DMS 273 (cell line): ENCODE measurements around the gene CALB2.

Experiments used
- DNase-seq: peaks from one replicate; lab custom pipeline; 2025; ENCODE audit not compliant: unreplicated experiment; lab: John Stamatoyannopoulos, UW

CALB2 gene

GRCh38 chr16:71384073-71384724 lies 25.7 kb downstream of the CALB2 start:
- no peak for DNase-seq

GRCh38 chr16:71387045-71387871 lies 28.7 kb downstream of the CALB2 start:
- no peak for DNase-seq

DNA sequence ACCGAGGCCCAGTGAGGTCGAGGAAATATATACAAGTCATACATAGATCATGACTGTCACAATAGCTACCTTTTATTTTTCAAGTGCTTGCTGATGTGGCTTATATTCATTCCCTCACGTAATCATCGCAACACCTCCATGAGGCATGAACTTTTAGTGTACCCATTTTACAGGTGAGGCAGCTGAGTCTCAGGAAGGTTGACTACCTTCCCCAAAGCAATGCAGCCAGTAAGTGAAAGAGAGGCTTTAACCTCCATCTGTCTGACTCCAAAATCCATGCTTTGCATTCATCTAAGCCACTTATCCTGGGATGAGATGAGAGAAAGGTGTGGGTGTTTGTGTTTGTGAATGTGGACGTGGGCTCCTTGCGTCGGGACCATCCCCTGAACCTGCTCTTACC lies 30.8 kb downstream of the CALB2 start:
- no peak for DNase-seq

- DNase-seq, result no peak
These were observed 38.1 kb downstream of the CALB2 start for GRCh38 chr16:71396594-71396993.

- no peak for DNase-seq
These were observed 41.5 kb downstream of the CALB2 start for GRCh38 chr16:71399801-71400563.

GRCh38 chr16:71402007-71402406 lies 43.5 kb downstream of the CALB2 start:
- no peak for DNase-seq

GRCh38 chr16:71402674-71403073 lies 44.2 kb downstream of the CALB2 start:
- DNase-seq, result no peak

GRCh38 chr16:71404364-71404763 lies 45.8 kb downstream of the CALB2 start:
- no peak for DNase-seq

GRCh38 chr16:71406316-71406715 lies 47.8 kb downstream of the CALB2 start:
- no peak for DNase-seq

DNA sequence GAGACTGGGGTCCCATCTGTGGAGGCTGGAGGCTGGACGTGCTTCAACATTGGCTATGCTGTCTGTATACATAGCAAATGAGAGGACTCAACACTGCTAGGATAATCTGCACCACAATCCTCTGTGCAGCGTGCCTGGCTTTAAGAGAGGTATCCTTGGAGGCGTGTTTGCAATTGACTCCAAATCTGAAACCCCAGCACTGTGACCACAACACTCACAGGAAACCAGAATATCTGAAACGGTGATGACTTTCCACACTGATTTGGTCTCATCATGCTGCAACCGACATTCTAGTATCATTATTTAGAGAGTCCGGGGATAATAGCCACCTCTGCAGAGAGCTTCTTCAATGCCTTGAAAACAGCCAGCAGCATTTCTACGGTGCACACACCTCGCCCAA lies 48.2 kb downstream of the CALB2 start:
- DNase-seq, result no peak

DNA sequence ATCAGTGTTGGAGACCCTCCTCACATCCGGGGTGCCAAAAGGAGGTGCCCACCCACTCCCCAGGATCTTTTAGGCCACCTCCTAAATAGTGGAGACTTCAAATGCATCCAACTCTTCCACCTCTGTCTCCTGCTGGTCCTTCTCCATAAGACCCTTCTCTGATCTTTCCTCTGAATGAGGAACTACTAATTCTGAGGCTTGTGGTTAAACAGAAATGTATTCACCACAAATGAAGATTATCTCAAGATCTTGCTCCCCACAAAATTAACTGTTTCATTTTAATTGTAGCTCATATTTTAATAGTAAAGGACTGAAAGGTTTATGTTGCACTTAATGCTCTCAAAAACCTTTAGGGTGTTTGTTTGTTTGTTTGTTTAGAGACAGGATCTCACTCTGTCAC lies 49.2 kb downstream of the CALB2 start:
- DNase-seq, result no peak

- no peak for DNase-seq
These were observed 50.0 kb downstream of the CALB2 start for GRCh38 chr16:71408536-71408935.

DNA sequence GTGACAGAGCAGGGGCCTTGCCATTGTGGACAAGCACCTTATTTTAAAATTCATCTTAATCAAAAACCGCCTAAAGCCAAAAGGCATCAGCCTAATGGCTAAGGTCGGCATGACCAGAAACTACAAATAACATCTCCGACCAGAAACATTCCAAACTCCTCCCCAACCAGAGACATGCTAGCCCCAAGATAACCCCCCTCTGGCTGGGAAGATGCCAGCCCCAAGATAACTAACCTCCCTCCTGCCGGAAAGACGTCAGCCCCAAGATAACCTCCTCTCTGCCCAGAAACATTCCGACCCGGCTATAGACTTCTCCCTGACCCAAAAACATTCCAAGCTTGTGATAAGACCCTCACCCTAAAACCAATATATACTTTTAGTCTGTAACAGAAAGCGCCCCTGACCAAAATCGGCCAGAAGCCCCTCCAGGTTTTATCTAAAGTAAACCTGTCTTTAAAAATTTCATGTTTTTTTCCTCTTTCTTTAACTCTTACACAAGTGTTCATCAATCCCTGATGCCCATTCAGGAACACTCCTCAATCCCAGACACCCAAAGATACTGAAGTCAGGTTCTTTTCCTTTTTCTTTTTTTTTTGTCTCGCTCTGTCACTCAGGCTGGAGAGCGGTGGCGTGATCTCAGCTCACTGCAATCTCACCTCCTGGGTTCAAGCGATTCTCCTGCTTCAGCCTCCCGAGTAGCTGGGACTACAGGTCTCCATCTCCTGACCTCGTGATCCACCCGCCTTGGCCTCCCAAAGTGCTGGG lies 50.7 kb downstream of the CALB2 start:
- no peak for DNase-seq

GRCh38 chr16:71410146-71410545 lies 51.6 kb downstream of the CALB2 start:
- DNase-seq, result no peak

GRCh38 chr16:71412270-71413160 lies 54.0 kb downstream of the CALB2 start:
- peak; percentile 92 for DNase-seq

DNA sequence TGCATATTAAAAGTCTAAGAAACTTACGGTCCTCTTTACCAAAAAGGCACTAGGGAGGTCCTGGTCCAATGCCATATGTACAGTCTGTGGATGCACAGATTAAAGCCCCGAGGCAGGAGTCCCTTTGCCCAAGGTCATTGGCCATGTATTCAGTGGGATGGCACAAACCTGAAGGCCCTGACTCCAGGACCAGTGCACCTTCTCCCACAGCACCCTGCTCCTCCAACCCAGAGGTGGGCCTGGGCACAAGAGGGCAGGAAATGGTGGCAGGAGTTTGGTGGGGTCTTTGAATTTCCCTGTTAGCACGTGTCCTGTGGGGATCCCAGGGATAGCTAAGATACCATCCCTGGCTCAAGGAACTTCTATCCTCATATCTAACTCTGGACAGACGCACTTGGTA lies 54.8 kb downstream of the CALB2 start:
- DNase-seq, result no peak

GRCh38 chr16:71414038-71414437 lies 55.5 kb downstream of the CALB2 start:
- no peak for DNase-seq

GRCh38 chr16:71421911-71422310 lies 63.4 kb downstream of the CALB2 start:
- DNase-seq, result peak; percentile 75

DNA sequence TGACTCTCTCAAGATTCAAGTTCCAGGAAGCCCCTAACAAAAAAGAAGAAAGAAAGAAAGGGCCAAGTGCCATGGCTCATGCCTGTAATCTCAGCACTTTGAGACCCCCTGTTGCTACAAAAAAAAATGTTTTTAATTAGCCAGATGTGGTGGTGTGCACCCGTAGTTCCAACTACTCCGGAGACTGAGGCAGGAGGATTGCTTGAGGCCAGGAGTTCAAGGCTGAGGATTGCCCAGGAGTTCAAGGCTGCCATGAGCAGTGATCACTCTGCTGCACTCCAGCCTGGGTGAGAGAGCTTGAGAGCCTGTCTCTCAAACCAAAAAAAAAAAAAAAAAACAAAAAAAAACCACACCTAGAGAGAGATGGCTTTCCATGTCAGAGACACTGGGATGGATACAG lies 64.5 kb downstream of the CALB2 start:
- DNase-seq, result no peak

GRCh38 chr16:71423865-71424264 lies 65.3 kb downstream of the CALB2 start:
- DNase-seq, result no peak
